Pancreas (tissue), 10 donors: ENCODE measurements around the gene STAP1. TPM values are rescaled to one million over a fixed set of nuclear protein-coding genes. Genes with fewer than 3 reads are reported as not detected.
A peak's percentile ranks its signal among the peaks of the same experiment; 100 is the strongest.
"Not testable (repeated sequence)": the region's sequence is repeated elsewhere in the genome, so short reads cannot be mapped to it uniquely, and the experiment has no call there.

Source experiments
- ATAC-seq, 4 donors: fragments of 200-7000 bp; cut with Tn5 transposase; one replicate each; pipeline versions ENCODE4 v1.8.0 to v1.9.1; 2020; ENCODE audit warnings: mild to moderate bottlenecking in 4 of 4, moderate library complexity in 4 of 4
- DNase-seq, 6 donors: peaks; one replicate each; pipeline ENCODE4 v3.0.0-alpha.2; 2020
- FAIRE-seq: peaks from 2 replicates; lab custom pipeline; 2012; peaks lifted over from hg19 to GRCh38; lab: Jason Lieb, UNC
- H3K27ac ChIP-seq, 4 donors: fragments of 200-600 bp; sonication (generic); 1 replicate in 3 of 4; 2 replicates in 1 of 4; pipeline versions ENCODE4 v1.5.0 to v1.8.0; 2020
- H3K27me3 ChIP-seq, 4 donors: fragments of 200-600 bp; one replicate each; pipeline ENCODE4 v1.8.0; 2021
- H3K36me3 ChIP-seq, 3 donors: fragments of 200-600 bp; sonication (generic) in 1 of 3; one replicate each; pipeline versions ENCODE4 v1.5.0 to v1.8.0; 2020 to 2021
- H3K4me1 ChIP-seq, 3 donors: fragments of 200-600 bp; one replicate each; pipeline ENCODE4 v1.8.0; 2021
- H3K4me3 ChIP-seq, 4 donors: fragments of 200-600 bp; sonication (generic) in 2 of 4; one replicate each; pipeline versions ENCODE4 v1.5.0 to v1.8.0; 2020 to 2021
- H3K9me3 ChIP-seq, 4 donors: fragments of 200-600 bp; one replicate each; pipeline ENCODE4 v1.8.0; 2021
- CTCF ChIP-seq, 4 donors: fragments of 200-600 bp; sonication (generic) in 3 of 4; IDR thresholded peaks; one replicate each; pipeline versions ENCODE4 v1.5.0 to v1.8.0; 2021; ENCODE audit warnings: antibody characterized with exemption in 4 of 4
- WGBS, 2 donors: extraction: QIAGEN DNeasy Blood & Tissue Kit; methylation state at CpG; one replicate each; pipeline ENCODE4 v1.1.7; 2013; 5-methylcytosine and 5-hydroxymethylcytosine counted together
- intact Hi-C, 3 donors: fragments of 100-400 bp; cut with DNase I; formaldehyde crosslinking; loops; one replicate each; pipeline versions ENCODE4 v1.11.1 to v1.14.2; 2022
- polyA plus RNA-seq, 2 donors: library from polyadenylated mRNA; stranded (reverse); fragments of 200-250 nt; gene quantifications; one replicate each; pipeline ENCODE4 v1.2.3, GENCODE V29; 2013
- total RNA-seq, 6 donors: library from RNA; stranded (reverse); fragmentation: NEBNext Ultra II Directional in 4 of 6; extraction: Animal tissue kit (Norgen Biotek cat#: 25700) in 4 of 6; gene quantifications; one replicate each; pipeline versions ENCODE4 v1.2.1 to v1.2.4, GENCODE V29; 2021 to 2023
- donor health status: healthy with polysubstance abuse.
- donor health status: DM: no; HTN: no; CAD: no; lungs with moderate emphysema.
- donor health status: DM: no; HTN: no; CAD: no.
- donor health status: control.
- donor health status: control.
- donor health status: Bipolar disorder and iron deficiency.
- donor health status: DM: yes; HTN: yes; CAD: no.
- donor health status: DM: no; HTN: no; CAD: no.
- donor health status: DM: no; HTN: no; CAD: no.
- donor health status: DM: yes; HTN: yes; CAD: no.

The STAP1 gene
- total and polyA plus RNA-seq, 8 donors = 0.21 to 0.29 (median 0.25) TPM; not detected in 4

- ATAC-seq (no peak), DNase-seq (no peak), FAIRE-seq (no peak)
- no peaks in the 10 kb centered on the region for H3K36me3 ChIP-seq
- no peaks in the 10 kb centered on the region for H3K9me3 ChIP-seq
- H3K27me3 ChIP-seq = peaks cover 0 to 5% (median 0%) of the 10 kb centered on the region in 4 donors
- intact Hi-C loops = no loop called here
- H3K27ac ChIP-seq = peak overlapping the region in 1 of 4 donors; percentile 91
- 35 to 40% methylated on average over 4 of the region's 4 CpGs for WGBS, 2 donors
- peak overlapping the region in 2 of 4 donors; percentile 58 to 61 for H3K4me3 ChIP-seq
- TF ChIP-seq CTCF (IDR thresholded peaks at IDR 0.05) = no peak
- H3K4me1 ChIP-seq = peaks cover 7 to 23% (median 12%) of the 10 kb centered on the region in 3 donors
Observed at GRCh38 chr4:67546004-67546356, 12.5 kb upstream of the STAP1 start.

- ATAC-seq (no peak), DNase-seq (no peak), FAIRE-seq (no peak)
- intact Hi-C loops = no loop called here
- H3K27ac ChIP-seq = no peak overlapping the region
- no peaks in the 10 kb centered on the region for H3K9me3 ChIP-seq
- H3K36me3 ChIP-seq = no peaks in the 10 kb centered on the region
- H3K4me1 ChIP-seq = peaks cover 7 to 23% (median 12%) of the 10 kb centered on the region in 3 donors
- H3K4me3 ChIP-seq = no peak overlapping the region
- TF ChIP-seq CTCF (IDR thresholded peaks at IDR 0.05) = no peak
- 52 to 64% methylated on average over 4 of the region's 4 CpGs for WGBS, 2 donors
- H3K27me3 ChIP-seq = peaks cover 0 to 5% (median 0%) of the 10 kb centered on the region in 4 donors
Observed at GRCh38 chr4:67546971-67547370, 11.6 kb upstream of the STAP1 start.

GRCh38 chr4:67549123-67549522 is 9.4 kb upstream of the STAP1 start:
- peak in 1 of 4 donors; percentile 21 for TF ChIP-seq CTCF (IDR thresholded peaks at IDR 0.05)
- ATAC-seq = no peak

GRCh38 chr4:67550451-67550850 is 8.1 kb upstream of the STAP1 start:
- Histone ChIP-seq H3K36me3 (no peaks in the 10 kb centered on the region), H3K4me1 (peaks cover 0 to 4% (median 0%) of the 10 kb centered on the region in 3 donors), H3K9me3 (no peaks in the 10 kb centered on the region), H3K4me3 (no peak overlapping the region), H3K27me3 (peaks cover 0 to 5% (median 0%) of the 10 kb centered on the region in 4 donors), H3K27ac (no peak overlapping the region)
- intact Hi-C loops = no loop called here
- TF ChIP-seq CTCF (IDR thresholded peaks at IDR 0.05) = no peak
- ATAC-seq (no peak), DNase-seq (no peak), FAIRE-seq (no peak)

More at GRCh38 chr4:67549123-67549522, 9.4 kb upstream of the STAP1 start:
- peaks cover 0 to 5% (median 0%) of the 10 kb centered on the region in 4 donors for H3K27me3 ChIP-seq
- intact Hi-C loops = no loop called here
- H3K9me3 ChIP-seq = no peaks in the 10 kb centered on the region
- DNase-seq (no peak), FAIRE-seq (no peak)
- no peak overlapping the region for H3K4me3 ChIP-seq
- H3K36me3 ChIP-seq = no peaks in the 10 kb centered on the region
- peaks cover 0 to 5% (median 0%) of the 10 kb centered on the region in 3 donors for H3K4me1 ChIP-seq
- WGBS, 2 donors = 1 to 8% methylated on average over 1 of the region's 1 CpG
- H3K27ac ChIP-seq = no peak overlapping the region

GRCh38 chr4:67550857-67551256 is 7.7 kb upstream of the STAP1 start:
- no peak for TF ChIP-seq CTCF (IDR thresholded peaks at IDR 0.05)

GRCh38 chr4:67552146-67552792 is 6.3 kb upstream of the STAP1 start:
- H3K27me3 ChIP-seq, H3K27ac ChIP-seq, H3K4me1 ChIP-seq, H3K4me3 ChIP-seq, H3K36me3 ChIP-seq, DNase-seq, intact Hi-C loops, H3K9me3 ChIP-seq, FAIRE-seq, ATAC-seq: not testable (repeated sequence)
- WGBS, 2 donors = 74 to 90% methylated on average over 4 of the region's 4 CpGs

More at GRCh38 chr4:67550857-67551256, 7.7 kb upstream of the STAP1 start:
- no peaks in the 10 kb centered on the region for H3K9me3 ChIP-seq
- WGBS, 2 donors = 93 to 97% methylated on average over 3 of the region's 3 CpGs
- H3K27me3 ChIP-seq = peaks cover 0 to 5% (median 0%) of the 10 kb centered on the region in 4 donors
- DNase-seq (no peak), FAIRE-seq (no peak), ATAC-seq (no peak)
- no peak overlapping the region for H3K27ac ChIP-seq
- peaks cover 0 to 4% (median 0%) of the 10 kb centered on the region in 3 donors for H3K4me1 ChIP-seq
- intact Hi-C loops = no loop called here
- no peaks in the 10 kb centered on the region for H3K36me3 ChIP-seq
- no peak overlapping the region for H3K4me3 ChIP-seq
